Measurements from ENCODE around the gene TBC1D3L. TPM values are rescaled to one million over a fixed set of nuclear protein-coding genes. Genes with fewer than 3 reads are reported as not detected.
"Not testable (repeated sequence)": the region's sequence is repeated elsewhere in the genome, so short reads cannot be mapped to it uniquely, and the experiment has no call there.

Gene TBC1D3L
- total RNA-seq (2014; rRNA removed) (4.8 and 5.4 TPM in 2 replicates), Bru-seq, nascent RNA (percentile 38 among the genes with signal in this experiment), BruChase-seq, experiment 1, labeled RNA remaining after a 6-hour chase (percentile 59 among the genes with signal in this experiment), BruChase-seq, experiment 2, labeled RNA remaining after a 2-hour chase (percentile 51 among the genes with signal in this experiment)
- long read RNA-seq, partial matches to known transcripts = 12 of 23 reads
- long read RNA-seq, other reads (novel, unspliced or antisense) = 11 of 23 reads

GRCh38 chr17:37988960-37989359 lies at the start of gene TBC1D3L:
Gene TBC1D3L (minus strand): TSS chr17:37989060. CDS start chr17:37987520, 1,540 bp downstream.
- DNase-seq; H3K9me2 ChIP-seq (replicated peaks; ENCODE audit: low read length); H3K79me2 ChIP-seq (ENCODE audit: low read length); H3K27ac ChIP-seq (ENCODE audit: low read length); H2AFZ ChIP-seq (ENCODE audit: low read length); H3K4me3 ChIP-seq (ENCODE audit: low read length); H3K4me2 ChIP-seq (ENCODE audit: low read length); POLR2A ChIA-PET (ENCODE audit: unreplicated experiment); H3F3A ChIP-seq (ENCODE audit: low read length, unreplicated experiment); ATAC-seq; CTCF ChIA-PET; intact Hi-C loops (cut with micrococcal nuclease); H4K20me1 ChIP-seq (ENCODE audit: low read length); H3K9ac ChIP-seq (ENCODE audit: low read length); H3K36me3 ChIP-seq (ENCODE audit: low read depth, low read length); BruUV-seq (replicated peaks); H3K4me1 ChIP-seq (ENCODE audit: insufficient read depth, low read length); H3K27me3 ChIP-seq (ENCODE audit: low read length); H3K9me3 ChIP-seq (ENCODE audit: low read length): not testable (repeated sequence)

- H3K27me3 ChIP-seq (ENCODE audit: low read length); H4K20me1 ChIP-seq (ENCODE audit: low read length); intact Hi-C loops (cut with micrococcal nuclease); DNase-seq; ATAC-seq; H3K9ac ChIP-seq (ENCODE audit: low read length); H3K4me1 ChIP-seq (ENCODE audit: insufficient read depth, low read length); H3F3A ChIP-seq (ENCODE audit: low read length, unreplicated experiment); H3K9me2 ChIP-seq (replicated peaks; ENCODE audit: low read length); H3K27ac ChIP-seq (ENCODE audit: low read length); H3K79me2 ChIP-seq (ENCODE audit: low read length); BruUV-seq (replicated peaks); H2AFZ ChIP-seq (ENCODE audit: low read length); POLR2A ChIA-PET (ENCODE audit: unreplicated experiment); H3K4me2 ChIP-seq (ENCODE audit: low read length); H3K4me3 ChIP-seq (ENCODE audit: low read length); H3K36me3 ChIP-seq (ENCODE audit: low read depth, low read length); H3K9me3 ChIP-seq (ENCODE audit: low read length); CTCF ChIA-PET: not testable (repeated sequence)
Measured at GRCh38 chr17:38003676-38004075, 14.8 kb upstream of the TBC1D3L start, which contains the start of gene TBC1D3D. Gene TBC1D3D (plus strand): TSS chr17:38003976. CDS start chr17:38005561, 1,585 bp downstream.

Other genes starting within 250 kb of the TBC1D3L start
- 1.3 and 2.0 TPM in 2 replicates for gene HNF1B, start 244.0 kb downstream of the TBC1D3L start, total RNA-seq (2014; rRNA removed)
- gene TBC1D3K, start 64.6 kb downstream of the TBC1D3L start, total RNA-seq (2014; rRNA removed) = not detected in 2 replicates
- not detected in 2 replicates for gene TBC1D3D, start 14.9 kb upstream of the TBC1D3L start, total RNA-seq (2014; rRNA removed)
- gene TBC1D3C, start 79.6 kb upstream of the TBC1D3L start, total RNA-seq (2014; rRNA removed) = not detected in 2 replicates
- gene TBC1D3E, start 138.9 kb upstream of the TBC1D3L start, total RNA-seq (2014; rRNA removed) = not detected in 2 replicates
- not detected in 2 replicates for gene TBC1D3, start 203.5 kb upstream of the TBC1D3L start, total RNA-seq (2014; rRNA removed)

All from PC-3 (cell line).